SK-N-SH (cell line): ENCODE results near the gene DES.

ENCODE experiments used
- EP300 ChIP-seq, 2 experiments: IDR thresholded peaks; 2 replicates each; pipeline versions ENCODE4 v1.4.0 to v1.6.1; 2012; ENCODE audit warnings: borderline replicate concordance in 1 of 2, low read depth in 1 of 2, low read length in 1 of 2
- GATA2 ChIP-seq: sonication (generic); formaldehyde crosslinking; IDR thresholded peaks from 2 replicates; pipeline ENCODE4 v1.5.0; 2020; ENCODE audit warnings: mild to moderate bottlenecking, missing genetic modification reagents
- JUND ChIP-seq: IDR thresholded peaks from 2 replicates; pipeline ENCODE4 v1.4.0; 2012
- MXI1 ChIP-seq: IDR thresholded peaks from 2 replicates; pipeline ENCODE4 v1.6.1; 2012; ENCODE audit warnings: mild to moderate bottlenecking, low read depth, low read length, improper control_type of control experiment
- NFIC ChIP-seq: IDR thresholded peaks from 2 replicates; pipeline ENCODE4 v1.4.0; 2012; ENCODE audit warnings: borderline replicate concordance
- POLR2AphosphoS5 ChIP-seq: IDR thresholded peaks from 2 replicates; pipeline ENCODE4 v1.6.1; 2012; ENCODE audit warnings: low read depth, low read length
- RAD21 ChIP-seq: IDR thresholded peaks from 2 replicates; pipeline ENCODE4 v1.6.1; 2012; ENCODE audit warnings: mild to moderate bottlenecking, low read length
- SMC3 ChIP-seq: IDR thresholded peaks from 2 replicates; pipeline ENCODE4 v1.6.1; 2012; ENCODE audit warnings: low read depth, low read length, improper control_type of control experiment
- USF2 ChIP-seq: fragments of 150-350 bp; IDR thresholded peaks from 2 replicates; pipeline ENCODE4 v1.6.1; 2017; ENCODE audit warnings: antibody characterized with exemption, low read length, low read depth, borderline replicate concordance
- TF ChIP-seq, protein P1 (sequence below): fragments of 200-600 bp; sonication (generic); IDR thresholded peaks from 2 replicates; pipeline ENCODE4 v1.6.1; 2017; ENCODE audit warnings: antibody characterized with exemption, mild to moderate bottlenecking, moderate library complexity
- TF ChIP-seq, protein P2 (sequence below): IDR thresholded peaks from 2 replicates; pipeline ENCODE4 v1.4.0; 2012; ENCODE audit warnings: low read depth, borderline replicate concordance

DNA sequence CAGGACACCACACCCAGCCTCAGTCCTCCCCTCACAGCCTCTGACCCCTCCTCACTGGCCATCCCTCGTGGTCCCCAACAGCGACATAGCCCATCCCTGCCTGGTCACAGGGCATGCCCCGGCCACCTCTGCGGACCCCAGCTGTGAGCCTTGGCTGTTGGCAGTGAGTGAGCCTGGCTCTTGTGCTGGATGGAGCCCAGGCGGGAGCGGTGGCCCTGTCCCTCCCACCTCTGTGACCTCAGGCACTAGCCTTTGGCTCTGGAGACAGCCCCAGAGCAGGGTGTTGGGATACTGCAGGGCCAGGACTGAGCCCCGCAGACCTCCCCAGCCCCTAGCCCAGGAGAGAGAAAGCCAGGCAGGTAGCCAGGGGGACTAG lies 7.9 kb downstream of the DES start:
- TF ChIP-seq, protein P1, sequence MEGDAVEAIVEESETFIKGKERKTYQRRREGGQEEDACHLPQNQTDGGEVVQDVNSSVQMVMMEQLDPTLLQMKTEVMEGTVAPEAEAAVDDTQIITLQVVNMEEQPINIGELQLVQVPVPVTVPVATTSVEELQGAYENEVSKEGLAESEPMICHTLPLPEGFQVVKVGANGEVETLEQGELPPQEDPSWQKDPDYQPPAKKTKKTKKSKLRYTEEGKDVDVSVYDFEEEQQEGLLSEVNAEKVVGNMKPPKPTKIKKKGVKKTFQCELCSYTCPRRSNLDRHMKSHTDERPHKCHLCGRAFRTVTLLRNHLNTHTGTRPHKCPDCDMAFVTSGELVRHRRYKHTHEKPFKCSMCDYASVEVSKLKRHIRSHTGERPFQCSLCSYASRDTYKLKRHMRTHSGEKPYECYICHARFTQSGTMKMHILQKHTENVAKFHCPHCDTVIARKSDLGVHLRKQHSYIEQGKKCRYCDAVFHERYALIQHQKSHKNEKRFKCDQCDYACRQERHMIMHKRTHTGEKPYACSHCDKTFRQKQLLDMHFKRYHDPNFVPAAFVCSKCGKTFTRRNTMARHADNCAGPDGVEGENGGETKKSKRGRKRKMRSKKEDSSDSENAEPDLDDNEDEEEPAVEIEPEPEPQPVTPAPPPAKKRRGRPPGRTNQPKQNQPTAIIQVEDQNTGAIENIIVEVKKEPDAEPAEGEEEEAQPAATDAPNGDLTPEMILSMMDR = no peak
- TF ChIP-seq JUND = no peak
- TF ChIP-seq EP300 (IDR thresholded peaks at IDR 0.05; ENCODE audit: borderline replicate concordance in 1 of 2, low read depth in 1 of 2, low read length in 1 of 2) = no peak
- no peak for TF ChIP-seq NFIC
- no peak for TF ChIP-seq MXI1
- TF ChIP-seq RAD21 = no peak
- TF ChIP-seq GATA2 (CRISPR knock-in tag) = no peak
- TF ChIP-seq, protein P2, sequence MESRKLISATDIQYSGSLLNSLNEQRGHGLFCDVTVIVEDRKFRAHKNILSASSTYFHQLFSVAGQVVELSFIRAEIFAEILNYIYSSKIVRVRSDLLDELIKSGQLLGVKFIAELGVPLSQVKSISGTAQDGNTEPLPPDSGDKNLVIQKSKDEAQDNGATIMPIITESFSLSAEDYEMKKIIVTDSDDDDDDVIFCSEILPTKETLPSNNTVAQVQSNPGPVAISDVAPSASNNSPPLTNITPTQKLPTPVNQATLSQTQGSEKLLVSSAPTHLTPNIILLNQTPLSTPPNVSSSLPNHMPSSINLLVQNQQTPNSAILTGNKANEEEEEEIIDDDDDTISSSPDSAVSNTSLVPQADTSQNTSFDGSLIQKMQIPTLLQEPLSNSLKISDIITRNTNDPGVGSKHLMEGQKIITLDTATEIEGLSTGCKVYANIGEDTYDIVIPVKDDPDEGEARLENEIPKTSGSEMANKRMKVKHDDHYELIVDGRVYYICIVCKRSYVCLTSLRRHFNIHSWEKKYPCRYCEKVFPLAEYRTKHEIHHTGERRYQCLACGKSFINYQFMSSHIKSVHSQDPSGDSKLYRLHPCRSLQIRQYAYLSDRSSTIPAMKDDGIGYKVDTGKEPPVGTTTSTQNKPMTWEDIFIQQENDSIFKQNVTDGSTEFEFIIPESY = no peak
- no peak for TF ChIP-seq SMC3
- TF ChIP-seq USF2 = no peak
- TF ChIP-seq POLR2AphosphoS5 = no peak
